NCI-H446 (cell line): ENCODE measurements around the gene TOP2A.
A peak's percentile ranks its signal among the peaks of the same experiment; 100 is the strongest.

Experiments
- DNase-seq, 2 experiments: peaks; one replicate each; lab custom pipeline; 2025; lab: John Stamatoyannopoulos, UW

The TOP2A gene

GRCh38 chr17:40345161-40345993, 72.3 kb downstream of the TOP2A start:
- DNase-seq, result peak in 1 of 2 experiments; percentile 33

GRCh38 chr17:40344421-40345160, 73.1 kb downstream of the TOP2A start:
- no peak for DNase-seq

- no peak for DNase-seq
Measured at GRCh38 chr17:40343219-40344119, 74.2 kb downstream of the TOP2A start.

- DNase-seq, result no peak
Measured at GRCh38 chr17:40342504-40343218, 75.0 kb downstream of the TOP2A start.

- no peak for DNase-seq
Measured at GRCh38 chr17:40341808-40342503, 75.7 kb downstream of the TOP2A start.

GRCh38 chr17:40340880-40341807, 76.6 kb downstream of the TOP2A start:
- no peak for DNase-seq

- DNase-seq, result no peak
Measured at GRCh38 chr17:40340327-40340726, 77.4 kb downstream of the TOP2A start.

- no peak for DNase-seq
Measured at GRCh38 chr17:40338941-40339649, 78.6 kb downstream of the TOP2A start.
